GM21619 (cell line): Measurements from ENCODE around the gene MRTFA.

Source experiments
- ATAC-seq: cut with Tn5 transposase; IDR thresholded peaks from one replicate; pipeline ENCODE4 v1.9.1; 2021; ENCODE audit not compliant: unreplicated experiment

Gene MRTFA

DNA sequence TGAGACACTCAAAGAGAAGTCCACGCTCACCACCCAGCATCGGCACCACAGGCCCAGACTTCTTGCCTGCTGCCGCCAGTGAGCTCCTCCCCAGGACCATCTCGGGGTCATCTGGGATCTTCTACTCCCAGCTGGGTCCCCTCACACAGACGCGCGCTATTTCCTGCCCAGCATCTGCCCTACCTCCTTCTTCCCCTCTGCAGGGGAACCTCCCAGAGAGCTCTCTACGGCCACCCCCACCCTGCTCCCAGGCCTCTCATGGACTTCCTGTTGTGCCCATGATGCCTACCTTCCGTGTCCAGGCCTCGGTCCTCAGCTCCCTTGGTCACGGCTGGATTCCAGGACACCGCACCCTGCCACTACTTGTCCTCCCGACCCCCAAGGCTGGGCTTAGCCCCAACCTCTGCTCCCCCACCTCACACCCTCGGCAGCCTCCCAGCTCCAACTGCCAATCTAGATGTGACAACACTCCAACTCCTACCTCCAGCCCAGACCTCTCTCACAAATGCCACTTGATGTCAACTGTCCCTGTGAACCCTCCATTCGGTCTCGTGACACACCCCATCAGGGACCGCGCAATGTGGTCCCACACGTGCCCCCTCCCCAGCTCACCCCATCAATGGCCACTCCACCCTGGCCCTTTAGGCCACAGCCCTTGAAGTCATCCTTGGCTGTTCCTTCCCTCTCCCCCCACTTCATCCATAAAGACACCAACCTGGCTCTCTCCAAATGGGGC lies 220.8 kb downstream of the MRTFA start:
- no peak for ATAC-seq

DNA sequence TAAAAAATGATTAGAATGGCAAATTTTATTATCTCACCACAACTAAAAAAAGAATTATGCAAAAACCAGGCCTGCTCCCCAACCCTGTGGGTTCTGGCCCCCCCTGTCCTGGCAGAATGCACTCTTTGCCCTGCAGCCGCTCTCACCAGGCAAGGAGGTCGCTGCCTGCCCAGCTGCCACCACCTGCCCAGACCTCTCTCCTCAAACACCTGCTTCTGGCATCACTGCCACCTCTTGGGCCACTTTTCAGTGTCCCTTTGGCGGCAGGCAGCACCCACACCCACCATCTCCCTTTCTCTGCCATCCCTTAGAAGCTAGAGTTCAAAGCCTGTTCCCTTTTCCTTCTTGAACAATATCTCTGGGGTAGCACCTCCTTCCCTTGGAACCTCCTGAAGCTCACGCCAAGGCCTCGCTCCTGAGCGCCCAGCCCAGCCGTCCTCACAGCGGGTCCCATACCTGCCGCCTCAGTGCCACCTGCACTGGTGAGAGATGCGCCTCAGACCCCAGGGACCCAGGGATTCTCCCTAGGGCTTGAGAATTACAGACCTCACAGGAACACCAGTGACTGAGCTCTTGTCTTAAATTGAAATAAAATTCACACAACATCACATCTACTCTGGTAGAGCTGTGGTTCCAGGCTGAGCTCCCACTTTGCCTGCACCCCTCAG lies 221.5 kb downstream of the MRTFA start:
- no peak for ATAC-seq

GRCh38 chr22:40414311-40414710 lies 222.2 kb downstream of the MRTFA start:
- ATAC-seq, result no peak

DNA sequence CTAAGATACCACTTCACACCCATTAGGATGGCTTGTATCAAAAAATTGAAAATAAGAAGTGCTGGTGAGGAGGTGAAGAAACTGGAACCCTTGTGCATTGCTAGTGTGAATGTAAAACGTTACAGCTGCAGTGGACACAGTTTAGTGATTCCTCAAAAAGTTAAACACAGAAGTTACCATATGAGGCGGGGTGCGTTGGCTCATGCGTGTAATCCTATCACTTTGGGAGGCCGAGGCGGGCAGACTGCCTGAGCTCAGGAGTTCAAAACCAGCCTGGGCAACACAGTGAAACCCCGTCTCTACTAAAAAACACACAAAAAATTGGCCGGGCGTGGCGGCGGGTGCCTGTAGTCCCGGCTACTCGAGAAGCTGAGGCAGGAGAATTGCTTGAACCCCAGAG lies 222.6 kb downstream of the MRTFA start:
- ATAC-seq, result no peak

GRCh38 chr22:40412441-40412840 lies 224.1 kb downstream of the MRTFA start:
- peak; percentile 65 for ATAC-seq

GRCh38 chr22:40411506-40411861 lies 225.0 kb downstream of the MRTFA start:
- no peak for ATAC-seq

DNA sequence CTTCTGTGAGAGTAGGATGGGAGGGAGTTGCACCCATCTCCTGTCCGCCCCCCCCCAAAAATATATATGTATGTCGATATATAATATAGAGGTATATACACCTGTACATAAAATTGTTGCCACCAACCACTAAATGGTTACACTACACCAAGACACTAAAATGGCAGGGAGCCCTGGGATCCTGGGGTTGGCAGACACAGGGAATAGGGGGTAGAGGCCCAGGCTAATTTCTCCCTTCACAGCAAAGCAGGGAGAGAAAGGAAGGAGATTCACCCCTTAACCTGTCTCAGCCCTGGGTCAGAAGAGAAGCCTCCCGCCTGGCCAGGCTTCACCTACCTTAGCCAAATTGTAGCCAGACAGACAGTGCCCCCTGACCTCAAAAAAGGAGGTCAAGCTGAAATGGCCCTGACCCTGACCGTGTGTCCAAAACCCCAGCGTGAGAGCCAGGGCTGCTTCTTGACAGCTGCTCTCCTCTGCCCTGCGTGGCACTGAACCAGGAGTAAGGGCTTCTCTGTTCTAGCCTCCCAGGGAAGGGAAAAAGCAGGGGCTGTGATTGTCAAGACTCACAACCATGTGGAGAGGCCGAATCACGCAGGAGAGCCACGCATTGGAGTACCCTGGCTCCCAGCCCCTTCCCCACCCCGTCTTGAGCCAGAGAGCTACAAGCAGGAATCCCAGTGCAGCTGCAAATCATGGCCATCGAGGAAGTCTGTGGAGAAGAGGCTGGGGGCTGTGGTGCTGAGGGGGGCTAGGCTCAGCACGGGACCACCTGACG lies 225.6 kb downstream of the MRTFA start:
- no peak for ATAC-seq

GRCh38 chr22:40410272-40410671 lies 226.2 kb downstream of the MRTFA start:
- ATAC-seq, result no peak

DNA sequence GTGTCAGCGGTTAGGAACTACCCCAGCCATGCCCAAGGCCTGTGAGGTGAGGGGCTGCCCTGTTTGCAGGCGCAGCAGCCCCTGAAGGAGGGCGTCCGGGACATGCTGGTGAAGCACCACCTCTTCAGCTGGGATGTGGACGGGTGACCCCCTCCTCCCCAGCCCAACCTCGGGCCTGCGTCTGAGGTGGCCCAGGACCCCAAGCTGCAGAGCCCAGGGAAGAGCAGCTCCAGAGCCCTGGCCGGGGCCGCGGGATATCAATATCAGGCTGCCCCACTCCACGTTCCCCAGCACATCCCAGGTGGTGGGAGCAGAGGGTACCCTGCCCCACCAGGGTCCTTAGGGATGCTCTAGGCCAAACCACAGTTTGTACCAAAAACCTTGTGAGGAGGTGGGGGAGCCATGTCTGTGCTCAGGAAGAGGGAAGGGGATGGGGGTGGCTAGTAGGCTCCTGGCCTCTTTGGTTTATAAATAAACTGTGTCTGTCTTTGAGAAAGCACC lies 226.9 kb downstream of the MRTFA start:
- ATAC-seq, result no peak

- ATAC-seq, result no peak
These were observed 227.6 kb downstream of the MRTFA start for GRCh38 chr22:40408718-40409612.

DNA sequence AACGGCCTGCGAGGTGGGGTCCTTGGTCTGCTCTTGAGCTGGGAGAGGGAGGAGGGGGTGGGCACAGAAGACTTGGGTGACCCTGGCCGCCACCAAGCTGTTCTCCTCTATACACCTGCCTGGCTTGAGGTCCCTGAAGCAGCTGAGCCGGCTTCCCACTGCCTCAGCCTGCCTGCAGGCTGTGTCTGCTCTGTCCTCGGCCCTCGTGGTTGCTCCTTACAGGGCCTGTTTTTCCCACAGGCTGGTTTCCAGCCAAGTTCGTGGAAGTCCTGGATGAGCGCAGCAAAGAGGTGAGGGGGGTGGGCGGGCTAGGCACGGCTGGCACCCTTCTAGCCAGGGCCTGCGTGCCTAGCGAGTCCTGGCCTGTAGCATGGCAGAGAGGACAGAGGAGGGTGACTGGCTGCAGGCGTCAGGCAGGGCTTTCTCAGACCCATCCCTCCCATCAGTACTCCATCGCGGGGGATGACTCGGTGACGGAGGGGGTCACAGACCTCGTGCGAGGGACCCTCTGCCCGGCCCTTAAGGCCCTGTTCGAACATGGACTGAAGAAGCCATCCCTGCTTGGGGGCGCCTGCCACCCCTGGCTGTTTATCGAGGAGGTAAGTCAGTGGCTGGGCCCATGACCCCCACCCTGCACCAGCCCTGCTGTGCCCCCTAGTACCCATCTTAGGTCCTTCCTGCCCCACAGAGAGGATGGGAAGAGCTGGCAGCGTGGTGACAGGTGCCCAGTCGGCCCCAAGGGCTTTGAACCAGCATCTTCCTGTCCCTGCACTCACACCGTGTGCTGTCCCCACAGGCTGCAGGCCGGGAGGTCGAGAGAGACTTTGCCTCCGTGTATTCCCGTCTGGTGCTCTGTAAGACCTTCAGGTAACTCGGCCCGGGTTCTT lies 228.4 kb downstream of the MRTFA start:
- ATAC-seq, result no peak

DNA sequence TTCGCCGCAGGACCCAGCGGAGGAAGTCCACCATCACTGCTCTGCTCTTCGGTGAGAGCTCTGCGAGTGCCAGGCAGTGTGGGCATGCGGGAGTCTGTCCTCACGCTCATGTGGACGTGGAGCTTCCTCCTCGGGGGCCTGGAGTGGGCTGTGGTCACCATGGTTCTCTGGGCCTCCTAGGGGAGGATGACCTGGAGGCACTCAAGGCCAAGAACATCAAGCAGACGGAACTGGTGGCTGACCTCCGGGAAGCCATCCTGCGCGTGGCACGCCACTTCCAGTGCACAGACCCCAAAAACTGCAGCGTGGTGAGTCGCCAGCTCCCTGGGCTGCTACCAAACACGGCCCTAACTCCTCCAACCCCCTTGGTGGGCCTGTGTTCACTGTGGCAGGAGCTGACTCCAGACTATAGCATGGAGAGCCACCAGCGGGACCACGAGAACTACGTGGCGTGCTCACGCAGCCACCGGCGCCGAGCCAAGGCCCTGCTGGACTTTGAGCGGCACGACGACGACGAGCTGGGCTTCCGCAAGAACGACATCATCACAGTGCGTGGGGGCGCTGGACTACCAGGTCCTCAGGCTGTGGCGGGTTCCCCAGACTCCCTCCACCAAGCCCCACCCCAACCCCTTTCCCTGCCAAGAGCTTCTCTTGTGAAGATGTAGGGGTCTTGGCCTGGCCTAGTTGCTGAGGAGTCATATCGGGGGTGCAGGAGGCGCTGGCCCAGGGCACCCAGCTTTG lies 229.3 kb downstream of the MRTFA start:
- no peak for ATAC-seq

GRCh38 chr22:40406063-40406890 lies 230.2 kb downstream of the MRTFA start:
- ATAC-seq, result no peak

DNA sequence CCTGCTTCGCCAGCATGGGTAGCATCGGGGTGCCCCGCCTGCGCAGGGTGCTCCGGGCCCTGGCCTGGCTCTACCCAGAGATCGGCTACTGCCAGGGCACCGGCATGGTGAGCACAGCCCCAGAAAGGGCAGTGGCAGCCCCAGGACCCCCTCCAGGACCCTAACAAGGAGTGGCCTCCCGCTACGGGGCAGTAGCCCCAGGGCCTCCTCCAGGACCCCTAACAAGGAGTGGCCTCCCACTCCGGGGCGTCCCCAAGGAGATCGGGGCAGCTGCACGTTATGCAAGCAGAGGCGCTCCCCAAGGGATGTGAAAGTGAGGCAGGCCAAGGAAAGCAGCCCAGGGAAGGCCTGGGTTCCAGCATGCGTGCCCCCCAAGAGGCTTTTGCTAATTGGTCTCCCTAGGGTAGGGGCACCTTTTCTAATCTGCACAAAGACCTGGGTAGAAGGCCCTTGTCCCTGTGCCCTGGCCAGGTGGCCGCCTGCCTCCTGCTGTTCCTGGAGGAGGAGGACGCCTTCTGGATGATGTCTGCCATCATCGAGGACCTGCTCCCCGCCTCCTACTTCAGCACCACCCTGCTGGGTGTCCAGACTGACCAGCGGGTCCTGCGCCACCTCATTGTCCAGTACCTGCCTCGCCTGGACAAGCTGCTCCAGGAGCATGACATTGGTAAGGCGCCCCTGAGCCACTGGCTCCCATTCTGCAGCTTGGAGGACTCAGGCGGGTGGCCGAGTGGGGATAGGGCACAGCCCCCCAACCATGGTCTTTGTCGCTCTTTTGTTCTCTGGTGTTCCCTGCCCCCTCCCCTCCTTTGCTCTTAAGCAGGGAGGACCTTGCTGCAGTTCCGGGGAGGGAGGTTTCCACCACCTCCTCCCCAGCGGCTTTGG lies 231.1 kb downstream of the MRTFA start:
- no peak for ATAC-seq

DNA sequence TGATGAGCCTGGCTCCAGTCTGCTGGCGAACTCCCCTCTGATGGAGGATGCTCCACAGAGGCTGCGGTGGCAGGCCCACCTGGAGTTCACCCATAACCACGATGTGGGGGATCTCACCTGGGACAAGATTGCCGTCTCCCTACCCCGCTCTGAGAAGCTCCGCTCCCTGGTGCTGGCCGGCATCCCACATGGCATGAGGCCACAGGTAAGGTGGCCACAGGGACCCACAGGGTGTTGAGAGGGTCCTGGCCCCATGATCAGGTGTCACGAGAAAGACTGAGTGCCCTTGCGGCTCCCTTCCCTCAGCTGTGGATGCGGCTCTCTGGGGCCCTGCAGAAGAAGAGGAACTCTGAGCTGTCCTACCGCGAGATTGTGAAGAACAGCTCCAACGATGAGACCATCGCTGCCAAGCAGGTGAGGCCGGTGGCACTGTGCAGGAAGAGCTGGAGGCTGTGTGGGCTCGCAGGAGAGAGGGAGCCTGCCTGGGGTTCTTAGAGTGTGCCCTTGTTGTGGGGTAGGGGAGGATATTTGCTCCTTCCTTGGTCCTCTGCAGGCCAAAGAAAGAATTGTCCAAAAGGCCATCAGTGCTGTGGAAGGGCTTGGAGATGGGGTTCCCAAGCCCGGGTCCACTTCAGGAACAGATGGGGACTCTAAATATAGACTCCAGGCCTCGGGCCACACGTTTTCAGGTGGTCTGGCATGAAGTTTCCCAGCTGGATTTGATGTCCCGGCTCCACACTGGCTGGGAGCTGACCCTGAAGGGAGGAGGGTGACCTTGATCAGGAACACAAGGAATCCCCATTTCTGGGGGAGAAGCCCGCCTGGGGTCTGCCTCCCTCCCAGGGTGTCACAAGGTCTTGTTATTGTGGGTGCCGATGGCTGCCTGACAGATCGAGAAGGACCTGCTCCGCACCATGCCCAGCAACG lies 232.0 kb downstream of the MRTFA start:
- no peak for ATAC-seq

- ATAC-seq, result no peak
These were observed 232.9 kb downstream of the MRTFA start for GRCh38 chr22:40403651-40404050.
